ENCODE results near the gene ZMIZ1. TPM values are rescaled to one million over a fixed set of nuclear protein-coding genes. Genes with fewer than 3 reads are reported as not detected.

ZMIZ1 gene
- total and polyA plus RNA-seq, 2 experiments from 2014 or later = 48.2 to 78.8 TPM

GRCh38 chr10:79077488-79078173 is 8.9 kb downstream of the ZMIZ1 start:
- Histone ChIP-seq H3K36me3 (no peaks in the 10 kb centered on the region), H3K27ac (no peak overlapping the region), H3K27me3 (no peaks in the 10 kb centered on the region), H3K9me3 (ENCODE audit: low read depth) (no peaks in the 10 kb centered on the region), H3K4me1 (ENCODE audit: low read depth) (peaks cover 74% of the 10 kb centered on the region), H3K4me3 (no peak overlapping the region)
- DNase-seq (ENCODE audit: low read depth in 1 of 2, low spot score in 1 of 2) = no peak
- TF ChIP-seq CTCF (IDR thresholded peaks at IDR 0.05; ENCODE audit: low read depth, low read length) = no peak

- H3K9me3 ChIP-seq (ENCODE audit: low read depth) = no peaks in the 10 kb centered on the region
- DNase-seq (ENCODE audit: low read depth in 1 of 2, low spot score in 1 of 2) = no peak
- no peaks in the 10 kb centered on the region for H3K27me3 ChIP-seq
- H3K4me1 ChIP-seq (ENCODE audit: low read depth) = peaks cover 72% of the 10 kb centered on the region
- no peaks in the 10 kb centered on the region for H3K36me3 ChIP-seq
- no peak for TF ChIP-seq CTCF (IDR thresholded peaks at IDR 0.05; ENCODE audit: low read depth, low read length)
- H3K4me3 ChIP-seq = no peak overlapping the region
- peak overlapping the region; percentile 60 for H3K27ac ChIP-seq
These were observed 9.7 kb downstream of the ZMIZ1 start for GRCh38 chr10:79078367-79079053.

GRCh38 chr10:79079054-79079397 is 10.3 kb downstream of the ZMIZ1 start:
- DNase-seq (ENCODE audit: low read depth in 1 of 2, low spot score in 1 of 2) = peak in 1 of 2 donors; percentile 32
- no peak for TF ChIP-seq CTCF (IDR thresholded peaks at IDR 0.05; ENCODE audit: low read depth, low read length)
- Histone ChIP-seq H3K27ac (peak overlapping the region; percentile 60), H3K27me3 (no peaks in the 10 kb centered on the region), H3K9me3 (ENCODE audit: low read depth) (no peaks in the 10 kb centered on the region), H3K36me3 (no peaks in the 10 kb centered on the region), H3K4me1 (ENCODE audit: low read depth) (peaks cover 71% of the 10 kb centered on the region), H3K4me3 (no peak overlapping the region)

GRCh38 chr10:79079490-79080355 is 11.0 kb downstream of the ZMIZ1 start:
- no peak for TF ChIP-seq CTCF (IDR thresholded peaks at IDR 0.05; ENCODE audit: low read depth, low read length)
- Histone ChIP-seq H3K4me3 (no peak overlapping the region), H3K27ac (no peak overlapping the region), H3K9me3 (ENCODE audit: low read depth) (no peaks in the 10 kb centered on the region), H3K36me3 (no peaks in the 10 kb centered on the region), H3K4me1 (ENCODE audit: low read depth) (peaks cover 71% of the 10 kb centered on the region), H3K27me3 (no peaks in the 10 kb centered on the region)
- DNase-seq (ENCODE audit: low read depth in 1 of 2, low spot score in 1 of 2) = peak in 1 of 2 donors; percentile 42

GRCh38 chr10:79081353-79082034 is 12.7 kb downstream of the ZMIZ1 start:
- Histone ChIP-seq H3K4me1 (ENCODE audit: low read depth) (peaks cover 53% of the 10 kb centered on the region), H3K4me3 (no peak overlapping the region), H3K27me3 (no peaks in the 10 kb centered on the region), H3K27ac (peak overlapping the region; percentile 57), H3K9me3 (ENCODE audit: low read depth) (no peaks in the 10 kb centered on the region), H3K36me3 (no peaks in the 10 kb centered on the region)
- TF ChIP-seq CTCF (IDR thresholded peaks at IDR 0.05; ENCODE audit: low read depth, low read length) = no peak
- peak in 1 of 2 donors; percentile 69 for DNase-seq (ENCODE audit: low read depth in 1 of 2, low spot score in 1 of 2)

Measured in cardiac muscle cell (in vitro differentiated cells and primary cell).